Ascending aorta (tissue), 2 donors: ENCODE measurements around the gene INPP5A. TPM values are rescaled to one million over a fixed set of nuclear protein-coding genes. Genes with fewer than 3 reads are reported as not detected.
"Not testable (repeated sequence)": the region's sequence is repeated elsewhere in the genome, so short reads cannot be mapped to it uniquely, and the experiment has no call there.

ENCODE experiments used
- DNase-seq, 2 donors: peaks; one replicate each; pipeline ENCODE4 v3.0.0-alpha.2; 2019; ENCODE audit warnings: low spot score in 2 of 2
- H3K27ac ChIP-seq, 2 donors: fragments of 200-600 bp; sonication (generic); one replicate each; pipeline ENCODE4 v1.5.1; 2016 to 2017; ENCODE audit warnings: mild to moderate bottlenecking in 1 of 2
- H3K27me3 ChIP-seq: fragments of 200-600 bp; sonication (generic); one replicate; pipeline ENCODE4 v1.5.1; 2017
- H3K36me3 ChIP-seq, 2 donors: fragments of 200-600 bp; sonication (generic); one replicate each; pipeline ENCODE4 v1.5.1; 2016
- H3K4me1 ChIP-seq, 2 donors: fragments of 200-600 bp; sonication (generic); one replicate each; pipeline ENCODE4 v1.5.1; 2016 to 2017; ENCODE audit warnings: mild to moderate bottlenecking in 1 of 2
- H3K4me3 ChIP-seq, 2 donors: fragments of 200-600 bp; sonication (generic); one replicate each; pipeline ENCODE4 v1.5.1; 2016 to 2017; ENCODE audit warnings: mild to moderate bottlenecking in 1 of 2
- H3K9me3 ChIP-seq, 2 donors: fragments of 200-600 bp; sonication (generic); one replicate each; pipeline ENCODE4 v1.5.1; 2016
- intact Hi-C: fragments of 100-400 bp; cut with DNase I; formaldehyde crosslinking; loops from one replicate; pipeline ENCODE4 v1.15.1; 2023
- total RNA-seq: library from RNA; depleted of rRNA; stranded (reverse); fragments of >200 nt; gene quantifications from one replicate; pipeline ENCODE4 v1.1.0, GENCODE V29; 2016
- TF ChIP-seq, protein P1 (sequence below), 3 experiments: fragments of 200-600 bp in 2 of 3; fragments of 450-650 bp in 1 of 3; sonication (generic) in 2 of 3; IDR thresholded peaks; one replicate each; pipeline ENCODE4 v1.5.1; 2016 to 2019; ENCODE audit warnings: antibody characterized with exemption in 3 of 3, mild to moderate bottlenecking in 1 of 3, moderate library complexity in 1 of 3

INPP5A gene
- total RNA-seq, 1 donor from 2014 or later = 81.2 TPM

DNA sequence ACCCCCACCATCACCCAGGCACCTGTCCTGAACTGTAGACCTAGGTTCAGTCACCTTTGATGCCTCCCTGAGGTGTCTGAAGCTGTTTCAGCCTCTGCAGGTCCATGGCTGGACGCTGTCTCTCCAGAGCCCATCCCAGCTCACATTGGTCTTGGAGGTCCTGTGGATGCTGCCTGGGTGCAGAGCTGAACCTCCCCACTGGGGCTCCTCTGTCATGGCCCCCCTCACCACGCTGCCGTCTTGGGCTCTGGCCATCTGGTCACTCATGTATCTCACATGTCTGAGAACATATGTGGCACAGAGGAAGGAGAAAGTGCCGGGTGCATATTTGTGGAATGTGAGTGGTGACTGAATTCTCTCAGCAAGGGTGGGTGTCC lies 139.5 kb downstream of the INPP5A start:
- peak in 1 of 2 donors; percentile 53 for DNase-seq

DNA sequence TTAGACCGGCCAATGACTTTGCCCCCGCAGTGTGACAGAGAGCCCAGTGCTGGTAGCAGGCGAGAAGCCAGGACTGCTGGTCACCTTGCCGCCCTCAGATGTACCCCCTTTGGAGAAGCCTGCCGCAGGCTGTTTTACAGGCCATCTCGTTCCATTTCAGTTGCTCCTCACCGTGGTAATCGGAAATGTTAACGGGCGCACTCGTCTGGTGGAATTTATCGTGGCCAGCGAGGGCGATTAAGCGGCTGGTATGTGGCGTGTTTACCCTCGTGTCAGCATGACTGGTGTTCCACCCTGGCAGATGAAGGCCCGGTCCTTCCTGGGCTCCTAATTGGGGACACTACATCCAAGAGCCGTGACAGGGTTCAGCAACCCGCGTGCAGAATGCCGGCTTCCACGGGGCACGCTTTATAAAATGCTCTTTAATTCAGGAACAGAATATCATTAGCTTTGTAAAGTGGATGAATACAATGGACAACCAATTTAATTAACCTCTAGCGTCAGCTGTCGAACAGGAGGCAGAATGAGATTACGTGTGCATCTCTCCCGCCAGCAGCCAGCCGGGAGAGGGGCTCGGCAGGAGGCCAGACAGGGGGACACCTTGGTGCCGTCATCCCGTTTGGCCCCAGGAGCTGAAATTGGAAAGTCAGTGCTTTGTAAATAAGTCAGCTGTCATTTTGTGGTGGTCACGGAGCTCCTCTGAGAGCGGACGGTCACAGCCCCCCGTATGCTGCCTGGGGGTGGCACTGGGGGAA lies 140.1 kb downstream of the INPP5A start:
- H3K27ac ChIP-seq = no peak overlapping the region
- DNase-seq = peak in 1 of 2 donors; percentile 51
- TF ChIP-seq, protein P1, sequence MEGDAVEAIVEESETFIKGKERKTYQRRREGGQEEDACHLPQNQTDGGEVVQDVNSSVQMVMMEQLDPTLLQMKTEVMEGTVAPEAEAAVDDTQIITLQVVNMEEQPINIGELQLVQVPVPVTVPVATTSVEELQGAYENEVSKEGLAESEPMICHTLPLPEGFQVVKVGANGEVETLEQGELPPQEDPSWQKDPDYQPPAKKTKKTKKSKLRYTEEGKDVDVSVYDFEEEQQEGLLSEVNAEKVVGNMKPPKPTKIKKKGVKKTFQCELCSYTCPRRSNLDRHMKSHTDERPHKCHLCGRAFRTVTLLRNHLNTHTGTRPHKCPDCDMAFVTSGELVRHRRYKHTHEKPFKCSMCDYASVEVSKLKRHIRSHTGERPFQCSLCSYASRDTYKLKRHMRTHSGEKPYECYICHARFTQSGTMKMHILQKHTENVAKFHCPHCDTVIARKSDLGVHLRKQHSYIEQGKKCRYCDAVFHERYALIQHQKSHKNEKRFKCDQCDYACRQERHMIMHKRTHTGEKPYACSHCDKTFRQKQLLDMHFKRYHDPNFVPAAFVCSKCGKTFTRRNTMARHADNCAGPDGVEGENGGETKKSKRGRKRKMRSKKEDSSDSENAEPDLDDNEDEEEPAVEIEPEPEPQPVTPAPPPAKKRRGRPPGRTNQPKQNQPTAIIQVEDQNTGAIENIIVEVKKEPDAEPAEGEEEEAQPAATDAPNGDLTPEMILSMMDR (IDR thresholded peaks at IDR 0.05) = no peak
- no peaks in the 10 kb centered on the region for H3K27me3 ChIP-seq
- no peaks in the 10 kb centered on the region for H3K36me3 ChIP-seq
- intact Hi-C loops = no loop called here
- H3K9me3 ChIP-seq = no peaks in the 10 kb centered on the region
- no peak overlapping the region for H3K4me3 ChIP-seq
- H3K4me1 ChIP-seq = no peaks in the 10 kb centered on the region

More for the DNA sequence above, 139.5 kb downstream of the INPP5A start:
- H3K27me3 ChIP-seq = no peaks in the 10 kb centered on the region
- no peaks in the 10 kb centered on the region for H3K9me3 ChIP-seq
- no peaks in the 10 kb centered on the region for H3K4me1 ChIP-seq
- no peak overlapping the region for H3K4me3 ChIP-seq
- TF ChIP-seq, protein P1 (IDR thresholded peaks at IDR 0.05) = no peak
- no peak overlapping the region for H3K27ac ChIP-seq
- intact Hi-C loops = no loop called here
- no peaks in the 10 kb centered on the region for H3K36me3 ChIP-seq

DNA sequence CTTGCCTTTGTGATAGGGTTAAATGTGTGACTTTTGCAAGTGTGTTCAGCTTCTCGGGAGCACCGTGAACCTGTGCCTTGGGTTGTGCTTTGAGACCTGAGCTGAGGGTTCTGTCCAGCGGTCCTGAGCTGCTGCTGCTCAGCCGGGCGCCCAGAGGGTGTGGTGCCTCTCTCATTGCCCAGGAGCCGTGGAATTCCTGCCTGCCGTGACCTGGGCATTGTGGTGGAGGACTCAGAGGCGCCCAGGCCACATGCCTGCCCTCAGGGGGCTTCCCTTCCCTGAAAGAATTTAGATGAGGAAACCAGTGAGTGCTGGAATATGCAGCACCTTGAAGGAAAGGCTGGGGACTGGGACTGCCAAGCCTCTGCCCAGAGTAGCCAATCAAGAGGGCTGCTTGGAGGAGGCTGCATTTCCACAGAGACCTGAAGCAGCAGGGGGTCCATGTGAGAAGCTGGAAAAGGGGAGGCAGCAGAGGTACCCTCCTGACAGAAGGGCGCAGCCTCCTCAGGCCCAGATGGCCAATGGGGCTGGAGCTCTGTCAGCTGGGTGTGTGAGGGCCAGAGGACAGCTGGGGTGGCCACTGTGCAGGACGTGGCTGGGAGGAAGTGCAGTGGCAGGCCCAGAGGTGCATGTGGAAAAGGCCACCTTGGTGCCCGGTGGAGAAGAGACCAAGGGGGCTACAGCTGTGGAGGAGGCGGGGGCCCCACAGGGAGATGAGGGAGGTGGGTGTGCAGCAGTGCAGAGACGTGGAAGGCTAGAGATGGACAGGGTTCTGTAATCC lies 141.0 kb downstream of the INPP5A start:
- Histone ChIP-seq H3K27ac (no peak overlapping the region), H3K4me3 (no peak overlapping the region), H3K27me3 (no peaks in the 10 kb centered on the region), H3K36me3 (no peaks in the 10 kb centered on the region), H3K4me1 (no peaks in the 10 kb centered on the region), H3K9me3 (no peaks in the 10 kb centered on the region)
- intact Hi-C loops = no loop called here
- peak in 1 of 2 donors; percentile 55 for DNase-seq
- TF ChIP-seq, protein P1 (IDR thresholded peaks at IDR 0.05) = no peak

- Histone ChIP-seq H3K9me3 (no peaks in the 10 kb centered on the region), H3K27ac (no peak overlapping the region), H3K4me3 (no peak overlapping the region), H3K27me3 (no peaks in the 10 kb centered on the region), H3K36me3 (no peaks in the 10 kb centered on the region), H3K4me1 (no peaks in the 10 kb centered on the region)
- peak in 1 of 2 donors; percentile 40 for DNase-seq
- intact Hi-C loops = no loop called here
- TF ChIP-seq, protein P1 (IDR thresholded peaks at IDR 0.05) = no peak
Measured at GRCh38 chr10:132679217-132679595, 141.6 kb downstream of the INPP5A start.

GRCh38 chr10:132679640-132680039 lies 142.1 kb downstream of the INPP5A start:
- peak in 1 of 2 donors; percentile 15 for DNase-seq
- no peaks in the 10 kb centered on the region for H3K27me3 ChIP-seq
- H3K4me1 ChIP-seq = peaks cover 1 to 3% of the 10 kb centered on the region in 2 donors
- TF ChIP-seq, protein P1 (IDR thresholded peaks at IDR 0.05) = no peak
- H3K36me3 ChIP-seq = no peaks in the 10 kb centered on the region
- intact Hi-C loops = no loop called here
- H3K9me3 ChIP-seq = no peaks in the 10 kb centered on the region
- H3K4me3 ChIP-seq = no peak overlapping the region
- no peak overlapping the region for H3K27ac ChIP-seq

DNA sequence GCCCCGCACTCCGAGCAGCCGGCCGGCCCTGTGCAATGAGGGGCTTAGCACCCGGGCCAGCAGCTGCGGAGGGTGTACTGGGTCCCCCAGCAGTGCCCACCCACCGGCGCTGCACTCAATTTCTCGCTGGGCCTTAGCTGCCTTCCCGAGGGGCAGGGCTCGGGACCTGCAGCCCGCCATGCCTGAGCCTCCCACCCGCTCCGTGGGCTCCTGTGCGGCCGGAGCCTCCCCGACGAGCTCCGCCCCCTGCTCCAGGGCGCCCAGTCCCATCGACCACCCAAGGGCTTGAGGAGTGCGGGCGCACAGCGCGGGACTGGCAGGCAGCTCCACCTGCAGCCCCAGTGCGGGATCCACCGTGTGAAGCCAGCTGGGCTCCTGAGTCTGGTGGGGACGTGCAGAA lies 143.2 kb downstream of the INPP5A start:
- H3K4me1 ChIP-seq, intact Hi-C loops, H3K4me3 ChIP-seq, H3K27me3 ChIP-seq, H3K36me3 ChIP-seq, H3K27ac ChIP-seq, H3K9me3 ChIP-seq: not testable (repeated sequence)
- peak in 1 of 2 donors; percentile 19 for DNase-seq
